Activated CD4-positive, CD25-positive, alpha-beta regulatory T cell treated with anti-CD3 and anti-CD28 coated beads, Interleukin-2, amount 50 U/mL, for 72 hours (primary cell): ENCODE data around the gene OS9.

Experiments used
- DNase-seq: peaks from one replicate; pipeline ENCODE4 v3.0.0; 2021

The OS9 gene

GRCh38 chr12:57769594-57769993 is 75.7 kb downstream of the OS9 start:
- no peak for DNase-seq

DNA sequence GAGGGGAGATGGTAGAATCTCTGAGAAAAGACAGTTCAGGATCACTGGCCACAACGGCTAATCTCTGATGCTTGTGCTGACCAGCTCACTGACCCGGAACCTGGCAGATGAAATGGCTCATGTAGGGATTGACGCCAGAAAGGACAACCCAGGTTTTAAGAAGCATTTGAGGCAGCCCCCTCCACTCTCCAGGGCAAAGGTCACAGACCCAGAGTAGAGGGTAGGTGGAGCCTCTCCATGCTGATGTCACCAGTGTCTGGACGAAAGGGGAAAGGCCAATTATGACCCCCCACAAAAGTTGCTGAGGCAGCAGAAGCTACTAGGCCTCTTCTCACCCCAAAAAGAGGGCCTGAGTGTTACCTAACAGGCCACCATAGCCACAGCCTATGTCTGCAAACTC is 76.8 kb downstream of the OS9 start:
- no peak for DNase-seq
